GM12872 (cell line): ENCODE data around the gene GPBP1.

Experiments used
- CTCF ChIP-seq: IDR thresholded peaks from 3 replicates; pipeline ENCODE4 v1.5.1; 2011; ENCODE audit warnings: low read depth, mild to moderate bottlenecking, low read length, moderate library complexity; ENCODE audit not compliant: insufficient read depth

The GPBP1 gene

DNA sequence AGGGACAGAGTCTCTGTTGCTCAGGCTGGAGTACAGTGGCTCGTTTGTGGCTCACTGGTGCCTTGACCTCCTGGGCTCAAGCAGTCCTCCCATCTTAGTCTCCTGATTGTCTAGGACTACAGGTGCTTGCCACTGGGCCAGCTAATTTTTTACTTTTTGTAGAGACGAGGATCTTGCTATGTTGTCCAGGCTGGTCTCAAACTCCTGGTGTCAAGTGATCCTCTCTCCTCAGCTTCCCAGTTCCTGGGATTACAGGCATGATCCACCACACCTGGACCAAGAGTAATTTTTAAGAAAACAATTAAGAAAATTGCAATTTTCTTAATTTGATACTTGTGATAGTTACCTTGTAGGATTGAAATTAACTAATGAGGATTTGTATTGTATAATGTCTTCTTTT lies 73.9 kb downstream of the GPBP1 start:
- no peak for TF ChIP-seq CTCF

- no peak for TF ChIP-seq CTCF
These were observed 75.5 kb downstream of the GPBP1 start for GRCh38 chr5:57249265-57249874.

DNA sequence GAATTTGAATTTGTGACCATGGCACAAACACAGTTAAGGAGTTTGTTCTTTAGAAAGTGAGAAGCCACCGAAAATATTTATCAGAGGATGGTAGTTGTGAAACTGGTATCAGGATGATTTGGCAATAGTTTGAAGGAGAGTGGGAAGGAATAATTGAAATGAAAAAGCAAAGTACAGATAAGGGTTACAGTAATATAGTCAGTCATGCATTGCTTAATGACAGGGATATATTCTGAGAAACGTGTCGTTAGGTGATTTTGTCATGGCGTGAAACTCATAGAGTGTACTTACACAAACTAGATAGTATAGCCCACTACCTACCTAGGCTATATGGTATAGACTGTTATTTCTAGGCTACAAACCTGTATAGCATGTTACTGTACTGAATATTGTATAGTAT lies 84.2 kb downstream of the GPBP1 start:
- TF ChIP-seq CTCF = no peak

GRCh38 chr5:57258943-57259342 lies 85.1 kb downstream of the GPBP1 start:
- no peak for TF ChIP-seq CTCF

GRCh38 chr5:57259704-57260103 lies 85.8 kb downstream of the GPBP1 start:
- no peak for TF ChIP-seq CTCF

- TF ChIP-seq CTCF = no peak
These were observed 88.7 kb downstream of the GPBP1 start for GRCh38 chr5:57262541-57262940.

DNA sequence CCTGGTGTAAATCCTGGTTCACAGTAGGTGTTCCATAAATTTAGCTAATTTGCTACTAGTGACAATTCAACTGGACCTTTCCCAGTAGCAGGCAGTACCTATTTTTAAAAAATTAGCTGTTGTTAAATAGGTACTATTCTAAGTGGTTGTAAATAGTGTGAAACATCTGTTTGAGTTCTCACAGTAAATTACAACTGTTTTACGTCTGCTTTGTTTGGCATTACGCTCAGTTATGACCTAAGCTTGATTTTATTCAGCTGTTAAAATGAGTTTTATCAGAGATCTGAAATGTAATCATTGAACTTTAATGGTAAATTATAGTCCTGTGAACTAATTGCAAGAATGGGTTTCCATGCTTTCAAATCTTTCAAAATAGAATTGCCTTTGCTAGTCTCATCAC lies 93.9 kb downstream of the GPBP1 start:
- no peak for TF ChIP-seq CTCF
